ENCODE results near the gene RPS6KA5. TPM values are rescaled to one million over a fixed set of nuclear protein-coding genes. Genes with fewer than 3 reads are reported as not detected.

The RPS6KA5 gene
- total RNA-seq, 1 experiment from 2014 or later, result 8.6 TPM

- ChIA-PET CTCF (interaction anchor here (1.1 to 1.2 kb wide), 2 partner anchors 20 to 57 kb away, joined by 4 to 11 read pairs; no protein-coding TSS in a partner anchor), POLR2A (ENCODE audit: unreplicated experiment) (interaction anchor here (0.6 to 0.9 kb wide), 2 partner anchors 57 to 302 kb away, joined by 3 to 15 read pairs; no protein-coding TSS in a partner anchor)
- H3K4me3 ChIP-seq (ENCODE audit: low read length), result peak overlapping the region; percentile 91
- no peaks in the 10 kb centered on the region for H4K20me1 ChIP-seq (ENCODE audit: low read length)
- TF ChIP-seq EZH2phosphoT487 (IDR thresholded peaks at IDR 0.05; ENCODE audit: borderline replicate concordance, low read length) (no peak), EZH2 (IDR thresholded peaks at IDR 0.05; ENCODE audit: low read length, unreplicated experiment) (no peak)
- TF ChIP-seq, protein P1, sequence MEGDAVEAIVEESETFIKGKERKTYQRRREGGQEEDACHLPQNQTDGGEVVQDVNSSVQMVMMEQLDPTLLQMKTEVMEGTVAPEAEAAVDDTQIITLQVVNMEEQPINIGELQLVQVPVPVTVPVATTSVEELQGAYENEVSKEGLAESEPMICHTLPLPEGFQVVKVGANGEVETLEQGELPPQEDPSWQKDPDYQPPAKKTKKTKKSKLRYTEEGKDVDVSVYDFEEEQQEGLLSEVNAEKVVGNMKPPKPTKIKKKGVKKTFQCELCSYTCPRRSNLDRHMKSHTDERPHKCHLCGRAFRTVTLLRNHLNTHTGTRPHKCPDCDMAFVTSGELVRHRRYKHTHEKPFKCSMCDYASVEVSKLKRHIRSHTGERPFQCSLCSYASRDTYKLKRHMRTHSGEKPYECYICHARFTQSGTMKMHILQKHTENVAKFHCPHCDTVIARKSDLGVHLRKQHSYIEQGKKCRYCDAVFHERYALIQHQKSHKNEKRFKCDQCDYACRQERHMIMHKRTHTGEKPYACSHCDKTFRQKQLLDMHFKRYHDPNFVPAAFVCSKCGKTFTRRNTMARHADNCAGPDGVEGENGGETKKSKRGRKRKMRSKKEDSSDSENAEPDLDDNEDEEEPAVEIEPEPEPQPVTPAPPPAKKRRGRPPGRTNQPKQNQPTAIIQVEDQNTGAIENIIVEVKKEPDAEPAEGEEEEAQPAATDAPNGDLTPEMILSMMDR (conservative IDR thresholded peaks at IDR 0.05; ENCODE audit: low read depth, low read length), result no peak
- H3K9me3 ChIP-seq (ENCODE audit: low read length), result no peaks in the 10 kb centered on the region
- H3K4me2 ChIP-seq (ENCODE audit: low read length), result peak overlapping the region; percentile 100
- H3K79me2 ChIP-seq (ENCODE audit: low read length), result peaks cover 28% of the 10 kb centered on the region
- no peak for ATAC-seq
- H3K27me3 ChIP-seq (ENCODE audit: low read length), result no peaks in the 10 kb centered on the region
- intact Hi-C loops (cut with micrococcal nuclease), result no loop called here
- H2AFZ ChIP-seq (ENCODE audit: low read length), result peak overlapping the region; percentile 85
- H3F3A ChIP-seq (ENCODE audit: low read length, unreplicated experiment), result no peaks in the 10 kb centered on the region
- peaks cover 8% of the 10 kb centered on the region for H3K4me1 ChIP-seq (ENCODE audit: insufficient read depth, low read length)
- H3K9ac ChIP-seq (ENCODE audit: low read length), result peak overlapping the region; percentile 80
- H3K36me3 ChIP-seq (ENCODE audit: low read depth, low read length), result no peaks in the 10 kb centered on the region
- H3K9me2 ChIP-seq (replicated peaks; ENCODE audit: low read length), result no peaks in the 10 kb centered on the region
- DNase-seq, result no peak
- no peak overlapping the region for H3K27ac ChIP-seq (ENCODE audit: low read length)
- no TSS peak for BruUV-seq (replicated peaks)
Measured at GRCh38 chr14:90815572-90815821, 244.9 kb downstream of the RPS6KA5 start.

- Histone ChIP-seq H3K9me2 (replicated peaks; ENCODE audit: low read length) (no peaks in the 10 kb centered on the region), H3K4me1 (ENCODE audit: insufficient read depth, low read length) (peaks cover 8% of the 10 kb centered on the region), H3K27ac (ENCODE audit: low read length) (no peak overlapping the region), H3F3A (ENCODE audit: low read length, unreplicated experiment) (no peaks in the 10 kb centered on the region), H3K79me2 (ENCODE audit: low read length) (peaks cover 28% of the 10 kb centered on the region), H3K4me2 (ENCODE audit: low read length) (peak overlapping the region; percentile 100), H3K36me3 (ENCODE audit: low read depth, low read length) (no peaks in the 10 kb centered on the region), H3K4me3 (ENCODE audit: low read length) (peak overlapping the region; percentile 91), H3K27me3 (ENCODE audit: low read length) (no peaks in the 10 kb centered on the region), H2AFZ (ENCODE audit: low read length) (peak overlapping the region; percentile 85), H3K9me3 (ENCODE audit: low read length) (no peaks in the 10 kb centered on the region), H3K9ac (ENCODE audit: low read length) (peak overlapping the region; percentile 80), H4K20me1 (ENCODE audit: low read length) (no peaks in the 10 kb centered on the region)
- ChIA-PET CTCF (interaction anchor here (1.1 to 1.2 kb wide), 2 partner anchors 19 to 57 kb away, joined by 4 to 11 read pairs; no protein-coding TSS in a partner anchor), POLR2A (ENCODE audit: unreplicated experiment) (interaction anchor here (0.6 to 1.1 kb wide), 3 partner anchors 11 to 302 kb away, joined by 3 to 6 read pairs (median 3); no protein-coding TSS in a partner anchor)
- ATAC-seq (peak; percentile 11; the same call in 1 of the 2 replicates), DNase-seq (no peak)
- TF ChIP-seq EZH2phosphoT487 (IDR thresholded peaks at IDR 0.05; ENCODE audit: borderline replicate concordance, low read length) (no peak), EZH2 (IDR thresholded peaks at IDR 0.05; ENCODE audit: low read length, unreplicated experiment) (no peak)
- intact Hi-C loops (cut with micrococcal nuclease), result no loop called here
- TSS peak; percentile 27 for BruUV-seq (replicated peaks)
Measured at GRCh38 chr14:90814806-90815571, 245.5 kb downstream of the RPS6KA5 start.

DNA sequence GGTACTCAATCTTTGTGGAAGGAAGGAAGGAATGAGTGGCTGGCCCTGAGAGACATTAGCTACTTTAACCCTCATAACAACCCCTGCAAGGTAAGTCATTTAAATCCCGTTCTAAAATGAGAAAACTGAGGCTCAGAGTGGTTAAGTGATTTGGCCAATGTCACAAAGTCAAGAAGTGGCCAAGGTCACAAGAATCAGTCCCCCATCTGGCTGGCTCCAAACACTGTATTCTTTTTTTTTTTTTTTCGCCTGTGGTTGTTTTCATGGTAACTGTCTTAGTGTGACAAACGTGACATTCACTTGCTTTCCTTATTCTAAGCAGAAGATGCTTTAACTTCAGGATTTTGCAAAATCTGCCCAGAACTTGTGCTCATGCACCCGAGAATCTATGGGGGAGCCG lies 247.0 kb downstream of the RPS6KA5 start:
- Histone ChIP-seq H3K79me2 (ENCODE audit: low read length) (peaks cover 31% of the 10 kb centered on the region), H3K4me3 (ENCODE audit: low read length) (no peak overlapping the region), H4K20me1 (ENCODE audit: low read length) (no peaks in the 10 kb centered on the region), H3F3A (ENCODE audit: low read length, unreplicated experiment) (no peaks in the 10 kb centered on the region), H3K4me2 (ENCODE audit: low read length) (no peak overlapping the region), H3K27me3 (ENCODE audit: low read length) (no peaks in the 10 kb centered on the region), H3K27ac (ENCODE audit: low read length) (no peak overlapping the region), H3K9me2 (replicated peaks; ENCODE audit: low read length) (no peaks in the 10 kb centered on the region), H3K9ac (ENCODE audit: low read length) (no peak overlapping the region), H3K9me3 (ENCODE audit: low read length) (no peaks in the 10 kb centered on the region), H3K36me3 (ENCODE audit: low read depth, low read length) (no peaks in the 10 kb centered on the region), H3K4me1 (ENCODE audit: insufficient read depth, low read length) (peaks cover 8% of the 10 kb centered on the region), H2AFZ (ENCODE audit: low read length) (no peak overlapping the region)
- TF ChIP-seq, protein P1 (conservative IDR thresholded peaks at IDR 0.05; ENCODE audit: low read depth, low read length), result no peak
- no peak for TF ChIP-seq EZH2 (IDR thresholded peaks at IDR 0.05; ENCODE audit: low read length, unreplicated experiment)
- TF ChIP-seq EZH2phosphoT487 (IDR thresholded peaks at IDR 0.05; ENCODE audit: borderline replicate concordance, low read length), result no peak
- no TSS peak for BruUV-seq (replicated peaks)
- DNase-seq (no peak), ATAC-seq (no peak)
- CTCF ChIA-PET, result no interaction called here
- intact Hi-C loops (cut with micrococcal nuclease), result no loop called here
- POLR2A ChIA-PET (ENCODE audit: unreplicated experiment), result no interaction called here

Data from PC-3 (cell line).